Suppressor macrophage treated with lipopolysaccharide for 4 hours (primary cell): Measurements from ENCODE around the gene TRMT44.
"Not testable (repeated sequence)": the region's sequence is repeated elsewhere in the genome, so short reads cannot be mapped to it uniquely, and the experiment has no call there.

Source experiments
- DNase-seq: peaks from one replicate; pipeline ENCODE4 v3.0.0-alpha.2; 2020

Gene TRMT44

DNA sequence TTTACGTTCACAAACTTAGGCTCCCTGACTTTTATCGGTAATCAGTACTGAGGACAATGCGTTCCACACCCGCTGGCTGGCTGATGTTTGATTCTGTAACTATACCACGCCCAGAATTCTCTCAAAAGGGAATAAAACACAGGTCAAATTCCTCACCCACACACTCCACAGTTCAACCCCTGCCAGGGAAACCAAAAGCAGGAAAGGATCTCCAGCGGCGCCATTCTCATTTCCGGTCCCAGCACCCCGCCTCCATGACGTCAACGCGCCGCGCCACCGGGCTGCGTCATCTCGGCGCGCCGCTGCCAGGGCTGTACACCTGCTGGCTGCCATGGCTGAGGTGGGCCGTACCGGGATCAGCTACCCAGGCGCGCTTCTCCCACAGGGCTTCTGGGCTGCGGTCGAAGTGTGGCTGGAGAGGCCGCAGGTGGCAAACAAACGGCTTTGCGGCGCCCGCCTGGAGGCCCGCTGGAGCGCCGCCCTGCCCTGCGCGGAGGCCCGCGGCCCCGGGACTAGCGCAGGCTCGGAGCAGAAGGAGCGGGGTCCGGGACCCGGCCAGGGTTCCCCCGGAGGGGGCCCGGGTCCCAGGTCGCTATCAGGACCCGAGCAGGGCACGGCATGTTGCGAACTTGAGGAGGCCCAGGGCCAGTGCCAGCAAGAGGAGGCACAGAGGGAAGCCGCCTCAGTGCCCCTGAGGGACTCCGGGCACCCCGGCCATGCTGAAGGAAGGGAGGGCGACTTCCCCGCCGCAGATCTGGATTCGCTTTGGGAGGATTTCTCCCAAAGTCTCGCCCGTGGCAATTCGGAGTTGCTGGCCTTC is at the start of gene TRMT44, which contains the start of gene ACOX3:
Gene TRMT44, plus strand, starts transcription at position 286 of the 820 bp plus-strand sequence. Its CDS starts 46 bp downstream, at position 332.
Gene ACOX3, minus strand, starts transcription at position 232 of the 820 bp plus-strand sequence. CDS start 24,202 bp downstream, outside the sequence.
- peak; percentile 96 for DNase-seq

DNA sequence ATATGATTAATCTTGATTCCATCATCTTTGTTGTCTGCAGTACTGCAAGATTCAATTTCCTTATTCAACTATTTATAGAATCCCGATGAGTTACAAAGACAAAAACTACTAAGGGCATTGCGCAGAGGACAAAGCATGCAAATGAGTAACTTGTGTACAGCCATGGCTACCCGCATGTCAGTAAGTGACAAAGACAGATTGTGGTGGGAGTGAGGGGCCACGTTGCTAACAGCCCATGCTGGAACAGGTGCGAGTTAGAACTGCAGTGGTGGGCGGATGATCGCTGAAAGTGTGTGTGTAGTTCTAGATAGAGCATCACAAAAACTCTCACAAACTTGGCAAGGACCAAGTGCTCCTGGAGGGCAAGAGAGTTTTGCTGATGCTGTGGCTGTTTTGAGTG is 49.5 kb upstream of the TRMT44 start:
- no peak for DNase-seq

- DNase-seq = peak; percentile 35
Measured at GRCh38 chr4:8391972-8392371, 48.6 kb upstream of the TRMT44 start.

- DNase-seq = no peak
Measured at GRCh38 chr4:8392591-8393190, 47.9 kb upstream of the TRMT44 start.

- no peak for DNase-seq
Measured at GRCh38 chr4:8393593-8394038, 47.0 kb upstream of the TRMT44 start.

GRCh38 chr4:8394061-8394519 is 46.5 kb upstream of the TRMT44 start:
- DNase-seq = no peak

DNA sequence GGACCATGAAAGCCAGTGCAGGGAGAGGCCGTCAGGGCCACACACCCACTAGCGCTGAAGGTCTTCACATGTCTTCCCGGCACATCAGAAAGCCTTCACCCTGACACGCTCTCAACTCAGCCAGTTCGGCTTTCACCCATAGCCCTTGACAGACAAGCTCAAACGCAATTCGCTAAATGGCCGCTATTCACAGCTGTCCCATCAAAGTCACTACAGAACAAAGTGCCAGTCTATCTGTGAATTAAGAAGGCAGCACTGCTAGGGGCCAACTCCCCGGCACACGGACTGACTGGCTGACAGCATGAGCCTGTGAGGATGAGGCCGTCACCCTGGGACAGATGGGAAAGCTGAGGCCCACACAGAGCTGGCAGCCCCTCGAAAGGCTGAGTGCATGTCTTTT is 45.8 kb upstream of the TRMT44 start:
- DNase-seq = no peak

- no peak for DNase-seq
Measured at GRCh38 chr4:8395504-8396296, 44.9 kb upstream of the TRMT44 start.

DNA sequence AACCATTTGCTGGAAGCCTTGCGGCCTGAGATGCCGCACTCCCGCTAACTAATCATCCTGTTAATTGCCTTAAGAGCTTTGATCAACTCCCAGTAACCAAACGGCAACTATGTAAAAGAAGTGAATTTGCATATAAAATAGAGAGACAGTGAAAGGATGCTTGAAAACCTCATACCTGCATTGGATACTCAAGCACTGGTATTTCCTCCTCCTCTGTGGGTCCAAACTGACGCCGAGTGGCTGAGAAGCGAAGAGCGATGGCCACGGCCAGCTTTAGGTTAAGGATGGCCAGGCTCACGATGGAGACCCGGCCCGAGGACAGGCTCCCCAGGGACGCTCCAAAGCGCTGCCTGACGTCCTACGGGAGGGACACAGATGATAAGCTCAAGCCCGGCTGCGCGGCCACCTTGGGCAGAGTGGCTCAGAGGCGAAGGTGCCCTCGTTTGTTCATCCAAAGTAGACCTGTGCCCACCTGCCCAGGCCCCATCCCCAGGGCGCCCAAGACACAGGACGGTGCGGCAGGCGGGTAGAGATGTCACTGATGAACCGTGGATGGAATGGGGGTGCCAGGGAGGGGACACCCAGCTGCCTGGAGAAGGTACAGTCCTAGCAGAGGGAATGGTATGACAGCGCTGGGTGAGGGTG is 43.7 kb upstream of the TRMT44 start:
- no peak for DNase-seq

GRCh38 chr4:8398347-8398746 is 42.2 kb upstream of the TRMT44 start:
- no peak for DNase-seq

- no peak for DNase-seq
Measured at GRCh38 chr4:8399298-8399697, 41.3 kb upstream of the TRMT44 start.

DNA sequence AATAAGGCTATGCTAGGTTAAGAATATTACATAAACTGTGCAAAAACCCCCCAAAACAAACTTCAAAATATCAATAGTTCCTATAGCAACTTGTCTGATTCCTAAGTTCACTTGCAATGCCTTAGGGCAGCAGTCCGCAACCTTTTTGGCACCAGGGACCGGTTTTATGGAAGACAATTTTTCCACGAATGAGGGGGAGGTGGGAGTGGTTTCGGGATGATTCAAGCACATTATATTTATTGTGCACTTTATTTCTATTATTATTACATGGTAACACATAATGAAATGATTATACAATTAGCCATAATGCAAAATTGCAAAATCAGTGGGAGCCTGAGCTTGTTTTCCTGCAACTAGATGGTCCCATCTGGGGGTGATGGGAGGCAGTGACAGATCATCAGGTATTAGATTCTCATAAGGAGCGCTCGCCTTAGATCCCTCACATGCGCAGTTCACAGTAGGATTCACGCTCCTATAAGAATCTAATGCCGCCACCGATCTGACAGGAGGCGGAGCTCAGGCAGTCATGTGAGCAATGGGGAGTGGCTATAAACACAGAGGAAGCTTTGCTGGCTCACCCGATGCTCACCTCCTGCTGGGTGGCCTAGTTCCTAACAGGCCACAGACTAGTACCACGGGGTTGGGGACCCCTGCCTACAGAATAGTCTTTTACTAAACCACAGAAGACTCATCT is 39.8 kb upstream of the TRMT44 start:
- no peak for DNase-seq

DNA sequence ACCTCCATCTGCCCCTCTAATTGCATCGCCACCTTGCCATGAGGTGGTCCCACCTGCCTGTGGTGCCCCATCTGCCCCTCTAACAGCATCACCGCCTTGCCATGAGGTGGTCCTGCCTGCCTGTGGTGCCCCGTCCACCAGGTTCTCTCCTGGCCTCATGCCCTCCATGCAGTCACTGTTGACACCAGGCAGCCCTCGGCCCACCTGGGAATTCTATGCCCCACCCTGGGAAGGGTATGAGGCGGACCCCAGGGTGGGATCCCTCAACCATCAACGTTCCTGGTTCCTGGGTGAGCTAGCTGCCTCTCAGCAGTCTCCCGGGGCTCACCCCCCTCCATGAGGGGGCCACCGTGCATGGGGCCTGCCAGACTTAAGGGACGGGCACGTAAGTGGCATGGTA is 38.9 kb upstream of the TRMT44 start:
- DNase-seq = no peak

DNA sequence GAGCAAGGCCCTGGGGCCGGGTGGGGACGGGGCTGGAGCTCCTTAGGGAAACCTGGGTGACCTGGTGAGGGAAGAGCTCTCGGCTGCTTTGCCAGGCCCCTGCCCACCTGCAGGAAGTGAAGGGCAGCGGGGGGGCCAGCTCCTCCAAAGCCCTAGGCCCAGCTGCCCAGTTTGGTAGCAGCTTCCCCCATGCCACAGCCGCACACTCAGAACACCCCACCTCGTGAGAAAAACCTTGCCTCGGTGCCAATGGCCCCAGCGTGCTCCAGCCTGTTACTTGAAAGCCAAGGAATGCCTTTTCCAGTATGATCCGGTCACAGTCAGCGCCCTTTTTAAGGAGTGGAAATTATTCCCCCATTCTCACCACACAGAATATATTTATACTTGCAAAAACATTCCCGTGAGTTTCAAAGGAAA is 38.4 kb upstream of the TRMT44 start:
- DNase-seq = no peak

GRCh38 chr4:8402640-8403039 is 37.9 kb upstream of the TRMT44 start:
- peak; percentile 27 for DNase-seq

DNA sequence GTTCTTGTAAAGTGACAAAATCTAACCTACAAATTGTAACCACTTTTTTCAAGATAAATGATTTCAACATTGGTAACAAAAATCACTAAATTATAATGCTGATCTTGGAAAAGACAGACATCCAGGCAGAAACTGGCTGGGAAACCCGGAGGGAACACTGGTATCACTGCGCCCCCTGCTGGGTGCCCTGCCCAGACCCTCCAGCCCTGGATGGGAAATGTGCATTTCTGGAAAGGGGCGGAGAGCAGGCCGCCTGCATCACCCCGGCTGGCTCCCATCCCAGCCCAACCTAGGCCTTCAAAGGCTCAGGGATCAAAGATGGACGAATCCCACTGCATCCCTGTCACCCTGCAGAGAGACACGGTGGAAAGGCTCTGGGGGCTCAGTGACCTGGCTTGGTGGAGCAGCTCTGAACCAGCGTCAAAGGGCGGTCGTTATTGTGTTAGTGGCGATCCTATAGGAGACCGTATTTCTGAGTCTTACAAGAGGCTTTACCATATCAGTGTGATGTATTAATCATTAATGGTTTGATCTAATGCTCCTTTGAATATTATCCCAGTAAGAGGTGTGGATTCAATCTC is 37.3 kb upstream of the TRMT44 start:
- peak; percentile 86 for DNase-seq

GRCh38 chr4:8403976-8404375 is 36.6 kb upstream of the TRMT44 start:
- no peak for DNase-seq

DNA sequence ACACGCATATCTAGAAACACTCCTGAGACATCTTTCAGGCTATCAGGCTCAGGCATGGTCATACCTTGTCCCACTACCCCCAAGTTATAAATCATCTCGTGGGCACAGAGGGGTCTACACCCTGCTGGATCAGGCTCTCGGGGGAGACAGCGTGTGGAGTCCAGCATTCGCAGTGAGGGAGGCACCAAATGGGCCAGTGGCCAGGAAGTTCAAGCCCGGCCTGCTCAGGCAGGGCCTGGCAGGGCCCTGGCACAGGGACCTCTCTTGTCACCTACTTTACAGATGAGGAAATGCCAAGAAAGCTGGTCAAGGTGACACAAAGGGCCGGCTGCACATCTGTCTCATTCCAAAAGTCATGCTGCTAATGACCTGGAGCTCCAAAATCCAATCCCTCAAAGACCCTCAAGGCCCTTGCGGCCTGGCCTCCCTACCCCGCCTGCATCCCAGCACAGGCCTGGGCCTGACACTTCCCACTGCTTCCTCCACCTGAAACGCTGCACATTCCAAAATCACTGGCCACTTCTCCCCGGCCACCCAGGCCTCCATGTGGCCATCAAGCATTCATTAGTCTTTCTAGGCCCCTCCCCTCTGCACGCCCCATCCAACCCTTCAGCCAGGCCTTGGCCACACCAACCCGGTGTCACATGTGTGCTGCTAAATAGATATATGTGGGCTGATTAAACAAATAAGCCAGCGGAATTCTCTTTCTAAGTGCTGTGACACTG is 35.6 kb upstream of the TRMT44 start:
- DNase-seq = no peak

DNA sequence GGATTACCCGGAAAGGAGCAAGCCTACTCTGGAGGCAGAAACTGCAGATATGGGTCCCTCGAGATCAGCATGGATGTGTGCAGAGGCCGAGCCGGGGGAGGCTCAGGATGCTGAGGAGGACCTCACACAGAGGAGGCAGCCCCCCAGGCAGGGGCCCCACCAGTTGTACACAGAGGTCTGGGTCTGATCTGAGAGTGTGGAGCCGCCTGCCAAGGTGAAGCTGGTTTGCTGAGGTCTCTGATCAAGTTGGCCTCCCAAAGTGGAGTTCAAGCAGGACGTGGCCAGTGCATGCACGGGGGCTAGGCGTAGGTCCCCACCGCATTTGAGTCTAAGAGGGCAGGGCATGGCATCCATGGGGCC is 35.1 kb upstream of the TRMT44 start:
- DNase-seq = no peak

GRCh38 chr4:8406887-8407286 is 33.7 kb upstream of the TRMT44 start:
- not testable (repeated sequence) for DNase-seq

GRCh38 chr4:8407316-8407715 is 33.3 kb upstream of the TRMT44 start:
- no peak for DNase-seq
